Astrocyte (in vitro differentiated cells and primary cell): ENCODE results near the gene TCF7L2. TPM values are rescaled to one million over a fixed set of nuclear protein-coding genes. Genes with fewer than 3 reads are reported as not detected.

ENCODE experiments used
- DNase-seq: peaks from one replicate; pipeline ENCODE4 v3.0.0-alpha.2; 2010; ENCODE audit warnings: low read depth
- FAIRE-seq: peaks from 2 replicates; lab custom pipeline; 2011; peaks lifted over from hg19 to GRCh38; lab: Jason Lieb, UNC
- H2AFZ ChIP-seq: 2 replicates; pipeline ENCODE4 v1.6.0; 2012; ENCODE audit warnings: low read depth, low read length, inconsistent platforms
- H3K27ac ChIP-seq: 2 replicates; pipeline ENCODE4 v1.5.1; 2011; ENCODE audit warnings: low read depth, low read length, inconsistent platforms
- H3K27me3 ChIP-seq: 2 replicates; pipeline ENCODE4 v1.6.0; 2011; ENCODE audit warnings: low read length, inconsistent platforms; ENCODE audit not compliant: insufficient read depth
- H3K36me3 ChIP-seq: 2 replicates; pipeline ENCODE4 v1.5.1; 2011; ENCODE audit warnings: low read length, inconsistent platforms; ENCODE audit not compliant: insufficient read depth
- H3K4me1 ChIP-seq: 2 replicates; pipeline ENCODE4 v1.5.1; 2011; ENCODE audit warnings: low read length, inconsistent platforms; ENCODE audit not compliant: insufficient read depth
- H3K4me2 ChIP-seq: 2 replicates; pipeline ENCODE4 v1.6.0; 2012; ENCODE audit warnings: low read length, inconsistent platforms
- H3K4me3 ChIP-seq: 2 replicates; pipeline ENCODE4 v1.5.1; 2011; ENCODE audit warnings: low read depth, mild to moderate bottlenecking, low read length, inconsistent platforms; ENCODE audit not compliant: insufficient read depth
- H3K79me2 ChIP-seq: 2 replicates; pipeline ENCODE4 v1.6.0; 2012; ENCODE audit warnings: mild to moderate bottlenecking, low read length, inconsistent platforms; ENCODE audit not compliant: insufficient read depth
- H3K9ac ChIP-seq: 2 replicates; pipeline ENCODE4 v1.6.0; 2012; ENCODE audit warnings: mild to moderate bottlenecking, low read length, inconsistent platforms
- H3K9me3 ChIP-seq: 2 replicates; pipeline ENCODE4 v1.5.1; 2012; ENCODE audit warnings: low read depth, mild to moderate bottlenecking, low read length, inconsistent platforms; ENCODE audit not compliant: insufficient read depth
- H4K20me1 ChIP-seq: 2 replicates; pipeline ENCODE4 v1.6.0; 2012; ENCODE audit warnings: low read length, inconsistent platforms; ENCODE audit not compliant: insufficient read depth
- H3K27ac Mint-ChIP-seq: one replicate; pipeline ENCODE4 v1.8.0; 2021; ENCODE audit warnings: mild to moderate bottlenecking, mixed read lengths; ENCODE audit not compliant: unreplicated experiment
- H3K27me3 Mint-ChIP-seq: one replicate; pipeline ENCODE4 v1.8.0; 2021; ENCODE audit warnings: low read depth, mixed read lengths; ENCODE audit not compliant: unreplicated experiment
- H3K36me3 Mint-ChIP-seq: one replicate; pipeline ENCODE4 v1.8.0; 2021; ENCODE audit warnings: low read depth, mixed read lengths; ENCODE audit not compliant: unreplicated experiment
- H3K4me1 Mint-ChIP-seq: one replicate; pipeline ENCODE4 v1.8.0; 2021; ENCODE audit warnings: low read depth, mixed read lengths; ENCODE audit not compliant: unreplicated experiment
- H3K4me3 Mint-ChIP-seq: one replicate; pipeline ENCODE4 v1.8.0; 2021; ENCODE audit warnings: mild to moderate bottlenecking, moderate library complexity, mixed read lengths; ENCODE audit not compliant: unreplicated experiment
- H3K9me3 Mint-ChIP-seq: one replicate; pipeline ENCODE4 v1.8.0; 2021; ENCODE audit warnings: mild to moderate bottlenecking, mixed read lengths; ENCODE audit not compliant: unreplicated experiment
- CTCF ChIP-seq: IDR thresholded peaks from 2 replicates; pipeline ENCODE4 v1.5.1; 2011; ENCODE audit warnings: low read depth, mild to moderate bottlenecking, inconsistent platforms, low read length, moderate library complexity; ENCODE audit not compliant: insufficient read depth
- EZH2 ChIP-seq: IDR thresholded peaks from 2 replicates; pipeline ENCODE4 v1.6.1; 2012; ENCODE audit warnings: mild to moderate bottlenecking, low read length, inconsistent platforms; ENCODE audit not compliant: insufficient read depth
- total RNA-seq: library from RNA; stranded (reverse); gene quantifications from 2 replicates; pipeline ENCODE4 v1.2.1, GENCODE V29; 2021

Gene TCF7L2
- total RNA-seq, 1 donor from 2014 or later, result 52.4 TPM

- Histone ChIP-seq H3K4me2 (peak overlapping the region; percentile 62), H3K27me3 (no peaks in the 10 kb centered on the region), H4K20me1 (peaks cover 24% of the 10 kb centered on the region), H3K9me3 (no peaks in the 10 kb centered on the region), H3K9ac (peak overlapping the region; percentile 51), H2AFZ (no peak overlapping the region), H3K79me2 (peaks cover 61% of the 10 kb centered on the region), H3K27ac (peak overlapping the region; percentile 84), H3K36me3 (no peaks in the 10 kb centered on the region), H3K4me3 (no peak overlapping the region), H3K4me1 (peaks cover 29% of the 10 kb centered on the region)
- H3K27ac Mint-ChIP-seq, result peak overlapping the region; percentile 91
- peaks cover 75% of the 10 kb centered on the region for H3K4me1 Mint-ChIP-seq
- H3K36me3 Mint-ChIP-seq, result peaks cover 32% of the 10 kb centered on the region
- DNase-seq (peak; percentile 93), FAIRE-seq (peak; percentile 43)
- no peaks in the 10 kb centered on the region for H3K27me3 Mint-ChIP-seq
- H3K9me3 Mint-ChIP-seq, result peaks cover 1% of the 10 kb centered on the region
- TF ChIP-seq EZH2 (no peak), CTCF (no peak)
- no peak overlapping the region for H3K4me3 Mint-ChIP-seq
Observed at GRCh38 chr10:113045147-113046055, 95.4 kb downstream of the TCF7L2 start.

- DNase-seq (no peak), FAIRE-seq (no peak)
- no peaks in the 10 kb centered on the region for H3K27me3 Mint-ChIP-seq
- H3K36me3 Mint-ChIP-seq, result peaks cover 31% of the 10 kb centered on the region
- no peak overlapping the region for H3K4me2 ChIP-seq
- H3K36me3 ChIP-seq, result no peaks in the 10 kb centered on the region
- no peaks in the 10 kb centered on the region for H3K9me3 ChIP-seq
- H3K4me1 Mint-ChIP-seq, result peaks cover 85% of the 10 kb centered on the region
- no peak for TF ChIP-seq EZH2
- TF ChIP-seq CTCF, result no peak
- no peak overlapping the region for H3K4me3 Mint-ChIP-seq
- H2AFZ ChIP-seq, result no peak overlapping the region
- H3K9ac ChIP-seq, result no peak overlapping the region
- no peaks in the 10 kb centered on the region for H3K27me3 ChIP-seq
- H3K4me3 ChIP-seq, result no peak overlapping the region
- peaks cover 22% of the 10 kb centered on the region for H4K20me1 ChIP-seq
- peak overlapping the region; percentile 16 for H3K27ac Mint-ChIP-seq
- H3K4me1 ChIP-seq, result peaks cover 32% of the 10 kb centered on the region
- H3K27ac ChIP-seq, result no peak overlapping the region
- H3K9me3 Mint-ChIP-seq, result peaks cover 1% of the 10 kb centered on the region
- peaks cover 76% of the 10 kb centered on the region for H3K79me2 ChIP-seq
Observed at GRCh38 chr10:113047151-113047550, 97.1 kb downstream of the TCF7L2 start.

- H3K4me2 ChIP-seq, result peak overlapping the region; percentile 23
- no peaks in the 10 kb centered on the region for H3K36me3 ChIP-seq
Observed at GRCh38 chr10:113047605-113047962, 97.5 kb downstream of the TCF7L2 start.

More at GRCh38 chr10:113047605-113047962, 97.5 kb downstream of the TCF7L2 start:
- Mint-ChIP-seq H3K27ac (peak overlapping the region; percentile 43), H3K27me3 (no peaks in the 10 kb centered on the region), H3K4me1 (peaks cover 85% of the 10 kb centered on the region), H3K9me3 (peaks cover 1% of the 10 kb centered on the region), H3K4me3 (no peak overlapping the region), H3K36me3 (peaks cover 28% of the 10 kb centered on the region)
- FAIRE-seq (no peak), DNase-seq (peak; percentile 76)
- Histone ChIP-seq H2AFZ (no peak overlapping the region), H4K20me1 (peaks cover 18% of the 10 kb centered on the region), H3K9me3 (no peaks in the 10 kb centered on the region), H3K4me1 (peaks cover 36% of the 10 kb centered on the region), H3K79me2 (peaks cover 78% of the 10 kb centered on the region), H3K27me3 (no peaks in the 10 kb centered on the region), H3K4me3 (no peak overlapping the region), H3K27ac (no peak overlapping the region), H3K9ac (no peak overlapping the region)
- TF ChIP-seq EZH2 (no peak), CTCF (no peak)
